Activated CD8-positive, alpha-beta memory T cell treated with anti-CD3 and anti-CD28 coated beads, Interleukin-2, amount 50 U/mL, for 4 hours (primary cell): Measurements from ENCODE around the gene VCAN.

Experiments
- DNase-seq: peaks from one replicate; pipeline ENCODE4 v3.0.0-alpha.2; 2020

Gene VCAN

GRCh38 chr5:83503662-83504061 is 32.1 kb downstream of the VCAN start:
- no peak for DNase-seq

- DNase-seq: no peak
Measured at GRCh38 chr5:83507431-83507830, 35.9 kb downstream of the VCAN start.

GRCh38 chr5:83509540-83509939 is 38.0 kb downstream of the VCAN start:
- DNase-seq: no peak

GRCh38 chr5:83510260-83510659 is 38.7 kb downstream of the VCAN start:
- no peak for DNase-seq

- DNase-seq: no peak
Measured at GRCh38 chr5:83512061-83512745, 40.7 kb downstream of the VCAN start.

- DNase-seq: no peak
Measured at GRCh38 chr5:83513081-83513480, 41.5 kb downstream of the VCAN start.

- DNase-seq: no peak
Measured at GRCh38 chr5:83513491-83513890, 41.9 kb downstream of the VCAN start.

GRCh38 chr5:83516377-83516776 is 44.8 kb downstream of the VCAN start:
- DNase-seq: no peak

GRCh38 chr5:83517072-83517687 is 45.6 kb downstream of the VCAN start:
- no peak for DNase-seq

GRCh38 chr5:83517688-83518085 is 46.1 kb downstream of the VCAN start:
- DNase-seq: no peak

- DNase-seq: no peak
Measured at GRCh38 chr5:83518319-83519061, 46.9 kb downstream of the VCAN start.

GRCh38 chr5:83522446-83522845 is 50.9 kb downstream of the VCAN start:
- no peak for DNase-seq

- no peak for DNase-seq
Measured at GRCh38 chr5:83523929-83524328, 52.4 kb downstream of the VCAN start.

GRCh38 chr5:83524345-83524744 is 52.8 kb downstream of the VCAN start:
- DNase-seq: no peak

GRCh38 chr5:83524991-83525390 is 53.4 kb downstream of the VCAN start:
- DNase-seq: no peak

GRCh38 chr5:83526289-83526688 is 54.7 kb downstream of the VCAN start:
- DNase-seq: no peak

GRCh38 chr5:83527221-83527620 is 55.7 kb downstream of the VCAN start:
- no peak for DNase-seq

- DNase-seq: no peak
Measured at GRCh38 chr5:83527722-83528438, 56.3 kb downstream of the VCAN start.

GRCh38 chr5:83528439-83528769 is 56.9 kb downstream of the VCAN start:
- no peak for DNase-seq

- DNase-seq: no peak
Measured at GRCh38 chr5:83530193-83530592, 58.6 kb downstream of the VCAN start.

GRCh38 chr5:83531661-83532060 is 60.1 kb downstream of the VCAN start:
- DNase-seq: no peak

- no peak for DNase-seq
Measured at GRCh38 chr5:83538786-83539462, 67.4 kb downstream of the VCAN start.

- DNase-seq: no peak
Measured at GRCh38 chr5:83539463-83539790, 67.9 kb downstream of the VCAN start.
